HG03575 (cell line): Measurements from ENCODE around the gene RBM7.

ENCODE experiments used
- ATAC-seq: cut with Tn5 transposase; IDR thresholded peaks from one replicate; pipeline ENCODE4 v1.9.1; 2021; ENCODE audit not compliant: unreplicated experiment, insufficient number of reproducible peaks, low FRiP score; ENCODE audit errors: extremely low read depth

The RBM7 gene

DNA sequence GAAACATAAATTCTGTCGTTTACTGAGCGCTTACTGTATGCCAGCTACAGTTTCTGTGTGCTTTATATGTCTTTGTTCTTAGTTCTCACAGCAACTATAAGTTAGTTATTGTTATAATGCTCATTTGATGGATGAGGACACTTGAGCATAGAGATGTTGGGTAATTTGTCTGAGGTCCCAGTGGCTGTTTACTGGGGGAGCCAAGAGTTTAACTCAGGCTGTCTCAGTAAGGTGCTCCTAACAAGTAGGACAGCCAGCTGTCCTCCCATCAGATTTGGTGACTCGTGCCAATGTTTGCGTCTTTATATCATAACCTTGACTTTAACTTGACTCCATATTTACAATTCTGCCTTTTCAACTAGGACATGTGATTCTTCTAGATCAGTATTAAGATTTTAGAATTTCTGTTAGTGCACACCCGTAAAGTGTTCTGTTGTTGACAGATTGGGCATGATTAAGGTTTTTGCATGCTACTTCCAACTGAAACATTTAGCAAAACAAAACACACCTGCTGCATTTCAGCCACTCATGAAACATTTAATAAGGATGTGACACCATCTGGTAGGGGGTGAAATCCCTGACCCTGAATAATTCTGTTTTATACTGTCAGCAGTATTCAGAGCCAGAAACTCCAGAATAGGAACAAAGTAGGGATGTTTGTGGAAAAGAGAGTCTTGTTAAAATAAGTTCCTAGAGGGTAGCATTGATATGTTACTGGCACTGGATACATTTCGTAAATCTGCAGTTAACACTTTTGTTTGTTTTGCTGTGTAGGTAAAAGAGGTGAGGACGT lies 40.7 kb downstream of the RBM7 start:
- no peak for ATAC-seq

DNA sequence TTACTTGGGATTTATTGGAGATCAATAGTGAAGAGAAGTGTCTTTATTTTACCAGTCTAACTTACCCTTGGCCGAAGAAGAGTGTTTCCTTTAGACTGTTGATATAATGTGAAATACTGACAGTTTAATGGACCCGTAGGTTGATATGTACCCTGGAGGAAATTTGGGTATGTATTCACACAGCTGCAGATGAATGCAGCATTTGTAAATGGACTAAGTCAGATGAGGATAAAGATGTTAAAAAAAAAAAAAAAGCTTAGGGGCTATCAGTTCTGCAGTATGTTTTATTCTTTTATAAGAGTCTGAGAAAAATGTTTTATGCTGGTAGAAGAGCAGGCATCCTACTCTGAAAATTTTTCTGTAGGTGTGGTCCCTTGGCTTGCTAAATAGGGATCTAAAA lies 41.5 kb downstream of the RBM7 start:
- no peak for ATAC-seq

DNA sequence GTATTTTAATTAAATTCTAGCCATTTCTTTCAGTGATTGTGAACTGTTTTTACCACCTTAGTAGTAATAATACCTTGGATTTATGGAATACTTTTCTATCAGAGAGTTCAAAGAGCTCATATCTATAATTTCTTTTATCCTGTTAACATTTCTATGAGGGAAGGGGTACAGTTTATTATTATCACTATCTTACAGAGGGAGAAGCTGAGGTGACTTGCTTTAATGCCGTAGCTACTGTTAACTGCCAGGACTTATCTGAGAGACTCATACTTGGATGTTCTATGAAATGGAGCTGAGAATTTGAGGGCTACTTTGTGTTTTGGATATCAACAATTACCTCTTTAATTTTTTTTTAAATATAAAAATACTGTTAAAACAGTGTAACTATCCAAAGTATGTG lies 42.1 kb downstream of the RBM7 start:
- no peak for ATAC-seq

DNA sequence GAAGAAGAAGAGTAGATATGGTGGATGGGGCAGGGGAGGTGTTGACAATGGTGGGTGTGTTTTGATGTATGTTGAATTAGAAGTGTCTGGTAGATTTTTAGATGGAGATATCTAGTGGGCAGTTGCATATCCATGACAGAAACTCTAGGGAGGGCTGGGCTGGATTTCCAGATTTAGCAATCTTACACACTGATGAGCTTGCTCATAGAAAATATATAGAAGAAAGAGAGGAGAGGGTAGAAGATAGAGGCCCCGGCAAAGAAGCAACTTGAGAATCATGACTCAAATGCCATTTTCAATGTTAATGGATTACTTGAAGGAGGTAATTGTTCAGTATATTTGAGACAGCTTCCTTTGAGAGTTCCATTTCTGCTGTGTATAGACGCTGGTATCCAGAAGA lies 47.0 kb downstream of the RBM7 start:
- ATAC-seq, result no peak

DNA sequence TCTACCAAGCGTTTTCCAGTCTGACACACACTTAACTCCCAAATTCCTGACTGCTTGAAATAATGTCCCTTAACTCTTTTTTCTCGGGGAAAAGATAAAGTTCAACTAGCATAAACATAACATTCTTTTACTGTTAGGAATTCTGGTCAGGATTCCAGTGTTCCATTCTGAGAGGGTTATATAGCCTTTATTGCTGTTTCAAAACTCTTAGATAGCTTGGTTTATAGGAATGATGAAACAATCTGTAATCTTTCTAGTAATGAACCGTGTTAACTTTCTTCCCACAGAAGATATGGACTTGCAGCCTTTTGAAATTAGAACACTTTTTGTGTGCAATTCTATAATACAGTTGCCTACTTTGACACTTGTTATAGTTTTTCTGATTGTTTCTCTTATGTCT lies 47.4 kb downstream of the RBM7 start:
- no peak for ATAC-seq

DNA sequence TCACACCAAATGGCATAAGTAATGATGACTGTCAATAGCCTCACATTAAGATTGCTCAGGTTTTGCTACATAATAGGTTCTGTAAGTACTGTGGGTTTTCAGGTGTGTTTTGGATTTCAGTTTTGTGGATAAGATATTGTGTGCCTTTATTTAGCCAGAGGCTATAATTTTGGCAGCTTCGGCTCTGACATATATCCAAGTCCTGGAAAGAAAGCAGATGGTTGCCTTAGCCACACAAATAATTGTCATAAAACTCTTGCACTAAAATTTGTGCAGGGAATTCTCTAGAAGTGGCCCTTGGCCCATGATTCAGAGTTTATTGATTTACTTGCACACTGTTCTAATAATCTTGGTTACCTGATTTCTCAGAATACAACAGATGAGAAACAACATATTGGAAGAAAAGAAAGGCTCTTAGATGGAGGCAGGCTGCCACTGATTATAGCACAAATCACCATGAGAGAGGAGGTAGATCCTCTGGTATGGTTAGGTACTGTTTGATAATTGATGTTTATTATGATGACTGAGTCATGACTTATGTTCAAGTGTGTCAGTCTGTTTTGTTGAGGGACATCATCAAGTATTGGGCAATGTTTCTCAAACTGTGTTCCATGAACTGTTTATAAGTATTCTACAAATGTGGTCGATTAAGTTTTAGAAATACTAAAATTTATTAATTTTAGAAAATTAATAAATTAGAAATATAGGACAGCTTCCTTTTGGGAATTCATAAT lies 48.5 kb downstream of the RBM7 start:
- ATAC-seq, result no peak

DNA sequence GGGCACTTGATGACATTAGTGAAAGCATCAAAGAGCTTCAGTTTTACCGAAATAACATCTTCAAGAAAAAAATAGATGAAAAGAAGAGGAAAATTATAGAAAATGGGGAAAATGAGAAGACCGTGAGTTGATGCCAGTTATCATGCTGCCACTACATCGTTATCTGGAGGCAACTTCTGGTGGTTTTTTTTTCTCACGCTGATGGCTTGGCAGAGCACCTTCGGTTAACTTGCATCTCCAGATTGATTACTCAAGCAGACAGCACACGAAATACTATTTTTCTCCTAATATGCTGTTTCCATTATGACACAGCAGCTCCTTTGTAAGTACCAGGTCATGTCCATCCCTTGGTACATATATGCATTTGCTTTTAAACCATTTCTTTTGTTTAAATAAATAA lies 49.4 kb downstream of the RBM7 start:
- no peak for ATAC-seq

DNA sequence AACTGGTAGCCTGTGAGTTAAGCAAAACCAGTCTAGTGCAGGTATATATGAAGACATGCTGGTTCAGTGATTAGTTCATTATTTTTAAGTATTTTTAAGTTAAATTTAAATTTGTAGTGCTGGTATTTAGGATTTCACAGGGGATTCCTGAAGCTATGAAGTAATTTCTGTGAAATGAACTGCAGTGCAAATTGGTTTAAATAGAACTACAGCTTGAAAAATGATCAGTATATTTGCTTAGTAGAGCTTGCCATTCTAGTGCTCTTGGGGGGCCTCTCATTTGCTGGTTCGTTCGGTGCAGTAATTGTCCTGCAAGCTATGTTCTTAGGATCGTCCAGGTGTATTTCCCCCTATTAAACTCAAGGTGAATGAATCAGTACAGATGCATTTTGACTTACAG lies 51.9 kb downstream of the RBM7 start:
- ATAC-seq, result no peak
